H1 (cell line): ENCODE measurements around the gene GLI1. TPM values are rescaled to one million over a fixed set of nuclear protein-coding genes. Genes with fewer than 3 reads are reported as not detected.

Source experiments
- CTCF ChIA-PET: fragments of 300-600 bp; sonication (Branson Sonifier 250); formaldehyde crosslinking; loops from one replicate; lab custom pipeline; 2021; ENCODE audit not compliant: partially characterized antibody; lab: Charles Lee
- POLR2A ChIA-PET: fragments of 300-600 bp; sonication (Branson Sonifier 250); formaldehyde crosslinking; loops from one replicate; lab custom pipeline; 2021; ENCODE audit warnings: inconsistent platforms; ENCODE audit not compliant: partially characterized antibody; lab: Charles Lee
- DNase-seq, 2 experiments: peaks; one replicate each; pipeline versions ENCODE4 v3.0.0 to v3.0.0-alpha.2; 2010 to 2022; ENCODE audit warnings: low spot score in 2 of 2, low read depth in 1 of 2, mixed read lengths in 1 of 2
- FAIRE-seq: peaks from 2 replicates; lab custom pipeline; 2011; peaks lifted over from hg19 to GRCh38; lab: Jason Lieb, UNC
- H2AFZ ChIP-seq: 2 replicates; pipeline ENCODE4 v1.8.1; 2012; ENCODE audit warnings: low read length, inconsistent platforms
- H2AK5ac ChIP-seq: 2 replicates; pipeline ENCODE4 v1.6.1; 2013; ENCODE audit warnings: low read depth, low read length
- H2BK120ac ChIP-seq: replicated peaks from 2 replicates; pipeline ENCODE3; 2013; ENCODE audit warnings: low read depth, low read length, inconsistent platforms
- H2BK12ac ChIP-seq: 2 replicates; pipeline ENCODE4 v1.6.1; 2013; ENCODE audit warnings: low read depth, low read length
- H2BK15ac ChIP-seq: 2 replicates; pipeline ENCODE4 v1.6.1; 2013; ENCODE audit warnings: low read length
- H2BK20ac ChIP-seq: 2 replicates; pipeline ENCODE4 v1.6.1; 2013; ENCODE audit warnings: low read length
- H2BK5ac ChIP-seq: 2 replicates; pipeline ENCODE4 v1.6.1; 2013; ENCODE audit warnings: low read depth, low read length
- H3K14ac ChIP-seq: 2 replicates; pipeline ENCODE4 v1.6.1; 2013; ENCODE audit warnings: inconsistent platforms; ENCODE audit not compliant: insufficient read length
- H3K18ac ChIP-seq: 2 replicates; pipeline ENCODE4 v1.6.1; 2013; ENCODE audit warnings: low read length; ENCODE audit errors: extremely low read depth
- H3K23ac ChIP-seq: 2 replicates; pipeline ENCODE4 v1.6.1; 2013; ENCODE audit warnings: inconsistent platforms; ENCODE audit not compliant: insufficient read length
- H3K23me2 ChIP-seq: 2 replicates; pipeline ENCODE4 v1.6.1; 2013; ENCODE audit warnings: low read depth, low read length
- H3K27ac ChIP-seq: 2 replicates; pipeline ENCODE4 v1.6.1; 2011; ENCODE audit warnings: low read depth, low read length, inconsistent platforms
- H3K27me3 ChIP-seq, 4 experiments: replicated peaks in 1 of 4; 1 replicate in 1 of 4; 2 replicates in 3 of 4; pipeline versions ENCODE4 v1.6.1 to v1.8.1; 2011 to 2013; ENCODE audit warnings: low read length in 3 of 4, mild to moderate bottlenecking in 3 of 4, inconsistent platforms in 2 of 4, mixed read lengths in 2 of 4, moderate library complexity in 1 of 4; ENCODE audit not compliant: control insufficient read depth in 3 of 4, insufficient read depth in 3 of 4; ENCODE audit errors: extremely low read depth in 1 of 4
- H3K36me3 ChIP-seq, 4 experiments: 2 replicates each; pipeline versions ENCODE4 v1.6.1 to v1.8.1; 2011 to 2013; ENCODE audit warnings: mild to moderate bottlenecking in 4 of 4, low read length in 3 of 4, moderate library complexity in 2 of 4, control low read depth in 1 of 4, inconsistent platforms in 1 of 4; ENCODE audit not compliant: insufficient read depth in 4 of 4, control insufficient read depth in 2 of 4
- H3K4ac ChIP-seq: replicated peaks from 2 replicates; pipeline ENCODE3; 2013; ENCODE audit warnings: low read length, low read depth, mixed read lengths, inconsistent platforms; ENCODE audit not compliant: insufficient read length
- H3K4me1 ChIP-seq, 4 experiments: replicated peaks in 1 of 4; 1 replicate in 1 of 4; 2 replicates in 3 of 4; pipeline versions ENCODE4 v1.6.1 to v1.8.1; 2011 to 2013; ENCODE audit warnings: low read length in 3 of 4, inconsistent platforms in 2 of 4, mixed read lengths in 1 of 4; ENCODE audit not compliant: insufficient read depth in 4 of 4, control insufficient read depth in 3 of 4
- H3K4me2 ChIP-seq, 2 experiments: 2 replicates each; pipeline versions ENCODE4 v1.6.1 to v1.8.1; 2011 to 2013; ENCODE audit warnings: low read depth in 2 of 2, low read length in 2 of 2, control low read depth in 1 of 2, inconsistent platforms in 1 of 2, mild to moderate bottlenecking in 1 of 2; ENCODE audit not compliant: insufficient read depth in 1 of 2
- H3K4me3 ChIP-seq, 4 experiments: fragments of 200-600, 300-600 bp in 1 of 4; sonication (generic), shearing (Covaris generic), sonication (Bioruptor Twin) in 1 of 4; 2 replicates each; pipeline versions ENCODE4 v1.5.1 to v1.8.1; 2011 to 2016; ENCODE audit warnings: low read length in 4 of 4, low read depth in 3 of 4, control low read depth in 2 of 4, inconsistent platforms in 2 of 4, mild to moderate bottlenecking in 2 of 4, mixed read lengths in 1 of 4, moderate library complexity in 1 of 4; ENCODE audit not compliant: insufficient read depth in 2 of 4; ENCODE audit errors: extremely low read depth in 1 of 4
- H3K56ac ChIP-seq: replicated peaks from 2 replicates; pipeline ENCODE3; 2013; ENCODE audit warnings: low read depth, mild to moderate bottlenecking, mixed read lengths, low read length, inconsistent platforms; ENCODE audit not compliant: insufficient read length
- H3K79me1 ChIP-seq: 2 replicates; pipeline ENCODE4 v1.6.1; 2013; ENCODE audit warnings: low read depth, low read length, control low read depth
- H3K79me2 ChIP-seq, 2 experiments: 2 replicates each; pipeline versions ENCODE4 v1.6.1 to v1.8.1; 2012 to 2013; ENCODE audit warnings: low read length in 2 of 2, mild to moderate bottlenecking in 2 of 2, inconsistent platforms in 1 of 2; ENCODE audit not compliant: insufficient read depth in 2 of 2, control insufficient read depth in 1 of 2
- H3K9ac ChIP-seq, 4 experiments: replicated peaks in 1 of 4; 1 replicate in 1 of 4; 2 replicates in 3 of 4; pipeline versions ENCODE4 v1.6.1 to v1.8.1; 2011 to 2013; ENCODE audit warnings: low read depth in 3 of 4, low read length in 3 of 4, control low read depth in 2 of 4, mild to moderate bottlenecking in 2 of 4, moderate library complexity in 2 of 4, inconsistent platforms in 1 of 4; ENCODE audit errors: extremely low read depth in 1 of 4
- H3K9me3 ChIP-seq, 2 experiments: 2 replicates each; pipeline versions ENCODE4 v1.6.1 to v1.8.1; 2012 to 2013; ENCODE audit warnings: mild to moderate bottlenecking in 2 of 2, moderate library complexity in 2 of 2, control low read depth in 1 of 2, inconsistent platforms in 1 of 2, low read depth in 1 of 2, low read length in 1 of 2, mixed read lengths in 1 of 2; ENCODE audit not compliant: insufficient read depth in 2 of 2
- H4K20me1 ChIP-seq, 2 experiments: replicated peaks in 1 of 2; 2 replicates each; pipeline versions ENCODE3 to v1.8.1; 2011 to 2013; ENCODE audit warnings: inconsistent platforms in 2 of 2, low read length in 2 of 2, mild to moderate bottlenecking in 1 of 2; ENCODE audit not compliant: insufficient read depth in 2 of 2, control insufficient read depth in 1 of 2
- H4K5ac ChIP-seq: 2 replicates; pipeline ENCODE4 v1.6.1; 2013; ENCODE audit warnings: low read length, low read depth, mixed read lengths, inconsistent platforms; ENCODE audit not compliant: insufficient read length
- H4K8ac ChIP-seq: 2 replicates; pipeline ENCODE4 v1.8.0; 2013; ENCODE audit warnings: mild to moderate bottlenecking, moderate library complexity, low read length, inconsistent platforms; ENCODE audit not compliant: insufficient read depth; ENCODE audit errors: extremely low read depth
- H4K91ac ChIP-seq: replicated peaks from 2 replicates; pipeline ENCODE3; 2013; ENCODE audit warnings: low read length, mixed read lengths, inconsistent platforms; ENCODE audit not compliant: insufficient read length
- EP300 ChIP-seq, 2 experiments: IDR thresholded peaks; 1 replicate in 1 of 2; 2 replicates in 1 of 2; pipeline ENCODE4 v1.6.1; 2011 to 2012; ENCODE audit warnings: low read depth in 2 of 2, low read length in 2 of 2, mild to moderate bottlenecking in 2 of 2, borderline replicate concordance in 1 of 2, inconsistent platforms in 1 of 2, moderate library complexity in 1 of 2
- EZH2 ChIP-seq: fragments of 200-600 bp; sonication (generic); IDR thresholded peaks from 2 replicates; pipeline ENCODE4 v1.7.1; 2012; ENCODE audit warnings: low read depth, mild to moderate bottlenecking, moderate library complexity, low read length, inconsistent platforms; ENCODE audit not compliant: severe bottlenecking
- GABPA ChIP-seq: IDR thresholded peaks from 2 replicates; pipeline ENCODE4 v1.6.1; 2011; ENCODE audit warnings: mild to moderate bottlenecking, low read length, moderate library complexity, borderline replicate concordance; ENCODE audit not compliant: insufficient read depth
- KDM5A ChIP-seq: fragments of 200-600 bp; IDR thresholded peaks from 2 replicates; pipeline ENCODE4 v1.7.1; 2012; ENCODE audit warnings: mild to moderate bottlenecking, low read length, inconsistent platforms, mixed read lengths
- POU5F1 ChIP-seq: IDR thresholded peaks from 2 replicates; pipeline ENCODE4 v1.6.1; 2011; ENCODE audit warnings: low read depth, mild to moderate bottlenecking, low read length, moderate library complexity
- SIRT6 ChIP-seq: IDR thresholded peaks from one replicate; pipeline ENCODE4 v1.7.1; 2012; ENCODE audit warnings: low read length, inconsistent platforms
- SIX5 ChIP-seq: IDR thresholded peaks from 2 replicates; pipeline ENCODE4 v1.6.1; 2011; ENCODE audit warnings: mild to moderate bottlenecking, low read depth, low read length
- SP4 ChIP-seq: IDR thresholded peaks from 2 replicates; pipeline ENCODE4 v1.6.1; 2012; ENCODE audit warnings: low read length, inconsistent platforms
- TAF7 ChIP-seq: optimal IDR thresholded peaks from 2 replicates; pipeline ENCODE3; 2011; ENCODE audit warnings: low read depth, mild to moderate bottlenecking, inconsistent platforms, low read length, moderate library complexity, borderline replicate concordance
- TCF12 ChIP-seq: IDR thresholded peaks from 2 replicates; pipeline ENCODE4 v1.6.1; 2011; ENCODE audit warnings: low read depth, mild to moderate bottlenecking, low read length
- ZNF274 ChIP-seq: IDR thresholded peaks from 2 replicates; pipeline ENCODE4 v1.7.0; 2012; ENCODE audit warnings: low read length, borderline replicate concordance; ENCODE audit errors: extremely low read depth
- WGBS, 2 experiments: shearing (Covaris generic) in 1 of 2; methylation state at CpG; one replicate each; pipeline versions ENCODE4 v1.1.6 to v1.1.7; 2013 to 2015; ENCODE audit warnings: low lambda C conversion rate in 2 of 2, mixed read lengths in 2 of 2, inconsistent platforms in 1 of 2, low coverage in 1 of 2, missing lambda C conversion rate in 1 of 2; ENCODE audit not compliant: insufficient replicate concordance in 2 of 2, insufficient coverage in 1 of 2, insufficient read length in 1 of 2; ENCODE audit errors: extremely low coverage in 1 of 2, missing lambda C conversion rate in 1 of 2; 5-methylcytosine and 5-hydroxymethylcytosine counted together
- polyA plus RNA-seq, 7 experiments: library from polyadenylated mRNA; depleted of rRNA in 3 of 7; stranded (reverse) in 5 of 7; unstranded in 2 of 7; fragments of >200 nt in 5 of 7; fragments of 200-250 nt in 2 of 7; gene quantifications; 1 replicate in 5 of 7; 2 replicates in 1 of 7; 4 replicates in 1 of 7; pipeline versions ENCODE4 v1.2.1 to v1.2.3, GENCODE V29; 2011 to 2013; ENCODE audit warnings: missing spikeins in 2 of 7, mixed read lengths in 2 of 7
- total RNA-seq: library from RNA; stranded (reverse); fragmentation: NEBNext Ultra II Directional; extraction: Animal tissue kit (Norgen Biotek cat#: 25700); gene quantifications from 2 replicates; pipeline ENCODE4 v1.2.1, GENCODE V29; 2021
- TF ChIP-seq, protein P1 (sequence below): IDR thresholded peaks from 2 replicates; pipeline ENCODE4 v1.6.1; 2012; ENCODE audit warnings: low read length, inconsistent platforms

GLI1 gene
- total and polyA plus RNA-seq, 2 of the 8 experiments (the other 6 are each of a cell fraction or from before 2014, with no cell fraction given) = 23.5 to 25.3 TPM

DNA sequence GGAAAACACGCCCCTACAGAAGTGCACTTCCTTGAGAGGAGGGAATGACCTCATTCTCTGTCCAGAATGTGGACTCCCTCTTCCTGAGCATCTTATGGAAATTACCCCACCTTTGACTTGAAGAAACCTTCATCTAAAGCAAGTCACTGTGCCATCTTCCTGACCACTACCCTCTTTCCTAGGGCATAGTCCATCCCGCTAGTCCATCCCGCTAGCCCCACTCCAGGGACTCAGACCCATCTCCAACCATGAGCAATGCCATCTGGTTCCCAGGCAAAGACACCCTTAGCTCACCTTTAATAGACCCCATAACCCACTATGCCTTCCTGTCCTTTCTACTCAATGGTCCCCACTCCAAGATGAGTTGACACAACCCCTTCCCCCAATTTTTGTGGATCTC is 9.5 kb upstream of the GLI1 start:
- Histone ChIP-seq H2BK120ac (no peak overlapping the region), H3K23me2 (no peaks in the 10 kb centered on the region; the same call in 1 of the 2 replicates), H3K27ac (no peak overlapping the region), H2BK12ac (no peak overlapping the region), H3K14ac (no peak overlapping the region), H4K20me1 (no peaks in the 10 kb centered on the region), H3K36me3 (no peaks in the 10 kb centered on the region), H2BK20ac (no peak overlapping the region), H3K9ac (no peak overlapping the region), H3K4me3 (no peak overlapping the region), H3K23ac (no peak overlapping the region), H3K4ac (no peak overlapping the region), H2AFZ (no peak overlapping the region), H3K79me1 (no peaks in the 10 kb centered on the region), H3K27me3 (no peaks in the 10 kb centered on the region), H3K9me3 (no peaks in the 10 kb centered on the region), H3K56ac (no peak overlapping the region), H4K5ac (no peak overlapping the region), H4K8ac (no peak overlapping the region), H4K91ac (no peak overlapping the region), H3K4me1 (peaks cover 0 to 11% (median 6%) of the 10 kb centered on the region in 4 experiments; a peak in 6 of 7 replicates), H2BK15ac (peak overlapping the region; percentile 81; the same call in 1 of the 2 replicates), H3K4me2 (no peak overlapping the region), H2AK5ac (no peak overlapping the region), H3K18ac (no peak overlapping the region), H3K79me2 (no peaks in the 10 kb centered on the region), H2BK5ac (no peak overlapping the region)
- DNase-seq (no peak), FAIRE-seq (no peak)
- CTCF ChIA-PET = interaction anchor here (0.9 to 18.5 kb wide), 10 partner anchors 9 to 206 kb away, joined by 3 to 478 read pairs (median 20); partner anchors contain the start of genes ARHGAP9, GLI1, INHBC and MARS1
- WGBS, 2 experiments = 89% methylated on average over 3 of the region's 3 CpGs; no CpG with 5 or more reads in 1 of the 2 experiments
- POLR2A ChIA-PET = interaction anchor here (0.9 to 11.2 kb wide), 3 partner anchors 9 to 206 kb away, joined by 3 to 168 read pairs (median 3); partner anchors contain the start of genes INHBC and R3HDM2
- TF ChIP-seq SP4 = no peak
- no peak for TF ChIP-seq ZNF274
- TF ChIP-seq, protein P1, sequence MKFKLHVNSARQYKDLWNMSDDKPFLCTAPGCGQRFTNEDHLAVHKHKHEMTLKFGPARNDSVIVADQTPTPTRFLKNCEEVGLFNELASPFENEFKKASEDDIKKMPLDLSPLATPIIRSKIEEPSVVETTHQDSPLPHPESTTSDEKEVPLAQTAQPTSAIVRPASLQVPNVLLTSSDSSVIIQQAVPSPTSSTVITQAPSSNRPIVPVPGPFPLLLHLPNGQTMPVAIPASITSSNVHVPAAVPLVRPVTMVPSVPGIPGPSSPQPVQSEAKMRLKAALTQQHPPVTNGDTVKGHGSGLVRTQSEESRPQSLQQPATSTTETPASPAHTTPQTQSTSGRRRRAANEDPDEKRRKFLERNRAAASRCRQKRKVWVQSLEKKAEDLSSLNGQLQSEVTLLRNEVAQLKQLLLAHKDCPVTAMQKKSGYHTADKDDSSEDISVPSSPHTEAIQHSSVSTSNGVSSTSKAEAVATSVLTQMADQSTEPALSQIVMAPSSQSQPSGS = no peak
- no peak for TF ChIP-seq TCF12
- no peak for TF ChIP-seq POU5F1
- TF ChIP-seq KDM5A = no peak
- no peak for TF ChIP-seq GABPA
- no peak for TF ChIP-seq SIRT6
- no peak for TF ChIP-seq SIX5
- no peak for TF ChIP-seq EP300 (IDR thresholded peaks at IDR 0.05; ENCODE audit: borderline replicate concordance in 1 of 2, low read depth in 2 of 2, low read length in 2 of 2)
- TF ChIP-seq EZH2 = no peak
- TF ChIP-seq TAF7 = no peak
